MCF 10A (cell line): Measurements from ENCODE around the gene FKBP4. TPM values are rescaled to one million over a fixed set of nuclear protein-coding genes. Genes with fewer than 3 reads are reported as not detected.
"Not testable (repeated sequence)": the region's sequence is repeated elsewhere in the genome, so short reads cannot be mapped to it uniquely, and the experiment has no call there.

Experiments used
- BruUV-seq: library from RNA; stranded (reverse); fragments of 400-500 nt; replicated peaks from 2 replicates; lab custom pipeline; 2021; lab: Mats Ljungman, UMichigan
- CTCF ChIA-PET: fragments of 300-600 bp; sonication (Branson Sonifier 250); formaldehyde crosslinking; extraction: SDS; loops from one replicate; lab custom pipeline; 2021; ENCODE audit warnings: antibody characterized with exemption, inconsistent platforms; lab: Yijun Ruan, JAX
- POLR2A ChIA-PET: fragments of 300-600, 350-650 bp; sonication (Branson Sonifier 250); formaldehyde crosslinking; extraction: SDS; loops from one replicate; lab custom pipeline; 2020; ENCODE audit warnings: antibody characterized with exemption, inconsistent platforms; lab: Yijun Ruan, JAX
- DNase-seq: peaks from one replicate; pipeline ENCODE4 v3.0.0-alpha.2; 2018; ENCODE audit not compliant: unreplicated experiment
- H3K27ac Mint-ChIP-seq: one replicate; pipeline ENCODE4 v1.8.0; 2022; ENCODE audit warnings: mild to moderate bottlenecking, low read depth, mixed read lengths; ENCODE audit not compliant: unreplicated experiment
- H3K27me3 Mint-ChIP-seq: one replicate; pipeline ENCODE4 v1.8.0; 2022; ENCODE audit warnings: mixed read lengths; ENCODE audit not compliant: insufficient read depth, unreplicated experiment
- H3K36me3 Mint-ChIP-seq: one replicate; pipeline ENCODE4 v1.8.0; 2022; ENCODE audit warnings: mild to moderate bottlenecking, moderate library complexity, mixed read lengths; ENCODE audit not compliant: insufficient read depth, unreplicated experiment
- H3K4me1 Mint-ChIP-seq: one replicate; pipeline ENCODE4 v1.8.0; 2022; ENCODE audit warnings: mixed read lengths; ENCODE audit not compliant: insufficient read depth, unreplicated experiment
- H3K4me3 Mint-ChIP-seq: one replicate; pipeline ENCODE4 v1.8.0; 2022; ENCODE audit warnings: mild to moderate bottlenecking, moderate library complexity, mixed read lengths; ENCODE audit not compliant: unreplicated experiment
- H3K9me3 Mint-ChIP-seq: one replicate; pipeline ENCODE4 v1.8.0; 2022; ENCODE audit warnings: mixed read lengths; ENCODE audit not compliant: unreplicated experiment
- intact Hi-C: fragments of 100-400 bp; cut with micrococcal nuclease; formaldehyde crosslinking; loops from 2 replicates; pipeline ENCODE4 v1.14.1; 2022
- total RNA-seq: library from RNA; stranded (reverse); gene quantifications from 2 replicates; pipeline ENCODE4 v1.2.3, GENCODE V29; 2022
- TF ChIP-seq, protein P1 (sequence below): fragments of 200-600 bp; IDR thresholded peaks from one replicate; pipeline ENCODE4 v1.8.0; 2022; ENCODE audit warnings: antibody characterized with exemption, mild to moderate bottlenecking; ENCODE audit not compliant: unreplicated experiment

Gene FKBP4
- total RNA-seq, 1 experiment from 2014 or later = 79.1 TPM

DNA sequence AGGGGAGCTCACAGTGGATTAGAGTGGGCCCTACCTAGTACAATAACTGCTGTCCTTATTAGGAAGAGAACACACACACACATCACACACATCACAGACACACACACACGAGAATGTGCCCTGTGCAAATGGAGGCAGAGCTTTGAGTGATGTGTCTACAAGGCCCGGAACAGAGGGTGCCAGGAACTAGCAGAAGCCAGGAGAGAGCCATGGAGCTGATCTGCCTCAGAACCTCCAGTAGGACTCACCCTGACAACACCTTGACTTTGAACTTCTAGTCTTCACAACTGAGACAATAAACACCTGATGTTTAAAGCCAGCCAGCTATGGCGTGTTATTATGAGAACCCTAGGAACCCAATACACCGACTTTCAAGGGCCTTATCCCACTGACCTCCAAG is 29.7 kb upstream of the FKBP4 start:
- Mint-ChIP-seq H3K36me3 (no peaks in the 10 kb centered on the region), H3K27ac (no peak overlapping the region), H3K27me3 (peaks cover 91% of the 10 kb centered on the region), H3K9me3 (no peaks in the 10 kb centered on the region), H3K4me3 (no peak overlapping the region), H3K4me1 (no peaks in the 10 kb centered on the region)
- no peak for DNase-seq
- intact Hi-C loops = no loop called here
- ChIA-PET CTCF (interaction anchor here (1.2 to 1.7 kb wide), 2 partner anchors 14 to 26 kb away, joined by 3 to 6 read pairs; no protein-coding TSS in a partner anchor), POLR2A (no interaction called here)
- no TSS peak for BruUV-seq
- TF ChIP-seq, protein P1, sequence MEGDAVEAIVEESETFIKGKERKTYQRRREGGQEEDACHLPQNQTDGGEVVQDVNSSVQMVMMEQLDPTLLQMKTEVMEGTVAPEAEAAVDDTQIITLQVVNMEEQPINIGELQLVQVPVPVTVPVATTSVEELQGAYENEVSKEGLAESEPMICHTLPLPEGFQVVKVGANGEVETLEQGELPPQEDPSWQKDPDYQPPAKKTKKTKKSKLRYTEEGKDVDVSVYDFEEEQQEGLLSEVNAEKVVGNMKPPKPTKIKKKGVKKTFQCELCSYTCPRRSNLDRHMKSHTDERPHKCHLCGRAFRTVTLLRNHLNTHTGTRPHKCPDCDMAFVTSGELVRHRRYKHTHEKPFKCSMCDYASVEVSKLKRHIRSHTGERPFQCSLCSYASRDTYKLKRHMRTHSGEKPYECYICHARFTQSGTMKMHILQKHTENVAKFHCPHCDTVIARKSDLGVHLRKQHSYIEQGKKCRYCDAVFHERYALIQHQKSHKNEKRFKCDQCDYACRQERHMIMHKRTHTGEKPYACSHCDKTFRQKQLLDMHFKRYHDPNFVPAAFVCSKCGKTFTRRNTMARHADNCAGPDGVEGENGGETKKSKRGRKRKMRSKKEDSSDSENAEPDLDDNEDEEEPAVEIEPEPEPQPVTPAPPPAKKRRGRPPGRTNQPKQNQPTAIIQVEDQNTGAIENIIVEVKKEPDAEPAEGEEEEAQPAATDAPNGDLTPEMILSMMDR = no peak

DNA sequence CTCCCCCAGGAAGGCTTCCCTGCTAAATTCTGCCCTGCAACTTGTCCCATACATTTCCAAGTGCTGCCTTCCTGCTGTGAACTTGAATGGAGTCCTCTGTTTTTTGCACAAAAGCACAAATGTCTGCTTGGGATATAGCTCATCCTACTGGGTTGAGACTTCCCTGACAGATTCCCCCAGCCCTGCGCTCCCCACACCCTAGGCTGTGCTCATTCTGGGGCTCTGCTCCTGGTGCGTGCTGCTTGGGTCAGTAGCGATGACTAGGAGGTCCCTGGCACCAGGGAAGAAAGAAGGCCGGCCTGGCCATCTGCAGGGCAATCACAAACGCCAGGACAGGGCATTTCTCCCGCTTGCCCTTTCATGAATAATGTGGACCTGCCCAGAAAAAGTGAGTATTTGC is 29.2 kb upstream of the FKBP4 start:
- no peaks in the 10 kb centered on the region for H3K36me3 Mint-ChIP-seq
- POLR2A ChIA-PET = no interaction called here
- H3K9me3 Mint-ChIP-seq = no peaks in the 10 kb centered on the region
- DNase-seq = no peak
- no peak overlapping the region for H3K4me3 Mint-ChIP-seq
- peaks cover 91% of the 10 kb centered on the region for H3K27me3 Mint-ChIP-seq
- H3K27ac Mint-ChIP-seq = no peak overlapping the region
- TF ChIP-seq, protein P1 = no peak
- CTCF ChIA-PET = interaction anchor here (1.7 kb wide), 1 partner anchor 25 kb away, joined by 6 read pairs; no protein-coding TSS in a partner anchor
- intact Hi-C loops = no loop called here
- no TSS peak for BruUV-seq
- no peaks in the 10 kb centered on the region for H3K4me1 Mint-ChIP-seq

DNA sequence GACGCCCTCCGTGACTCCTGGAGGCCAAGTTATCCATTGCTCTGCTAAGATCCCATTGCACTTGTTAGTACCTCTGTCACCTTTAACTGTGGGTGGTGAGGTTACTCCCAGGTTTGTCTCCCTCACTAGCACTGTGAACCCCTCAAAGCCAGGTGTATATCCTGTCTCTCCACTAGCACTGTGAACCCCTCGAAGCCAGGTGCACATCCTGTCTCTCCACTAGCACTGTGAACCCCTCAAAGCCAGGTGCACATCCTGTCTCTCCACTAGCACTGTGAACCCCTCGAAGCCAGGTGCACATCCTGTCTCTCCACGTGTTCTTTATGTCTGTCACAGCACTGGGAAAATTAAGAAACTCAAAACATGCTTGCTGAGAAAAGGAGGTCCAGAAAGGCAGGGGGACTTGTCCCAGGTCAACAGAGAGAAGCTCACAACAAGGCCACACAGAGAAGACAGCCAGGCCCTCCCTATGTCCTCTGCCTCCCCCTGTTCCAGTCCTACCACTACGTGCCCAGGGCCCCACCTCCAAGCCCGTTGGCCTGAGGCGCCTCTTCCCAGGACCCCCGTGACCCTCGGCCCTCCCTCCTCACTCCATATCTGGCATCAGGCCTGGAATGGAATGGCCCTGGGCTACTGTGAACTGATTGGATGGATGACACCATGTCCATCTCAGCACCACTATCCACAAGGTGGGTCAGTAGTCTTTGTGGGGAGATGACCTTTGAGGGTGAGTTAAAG is 26.4 kb upstream of the FKBP4 start:
- no peaks in the 10 kb centered on the region for H3K9me3 Mint-ChIP-seq
- no peak overlapping the region for H3K4me3 Mint-ChIP-seq
- H3K36me3 Mint-ChIP-seq = no peaks in the 10 kb centered on the region
- intact Hi-C loops = no loop called here
- H3K27ac Mint-ChIP-seq = no peak overlapping the region
- ChIA-PET POLR2A (no interaction called here), CTCF (interaction anchor here (0.6 to 2.4 kb wide), 4 partner anchors 16 to 138 kb away, joined by 3 to 12 read pairs (median 4); no protein-coding TSS in a partner anchor)
- no peak for DNase-seq
- TF ChIP-seq, protein P1 = no peak
- H3K27me3 Mint-ChIP-seq = peaks cover 77% of the 10 kb centered on the region
- no TSS peak for BruUV-seq
- no peaks in the 10 kb centered on the region for H3K4me1 Mint-ChIP-seq

DNA sequence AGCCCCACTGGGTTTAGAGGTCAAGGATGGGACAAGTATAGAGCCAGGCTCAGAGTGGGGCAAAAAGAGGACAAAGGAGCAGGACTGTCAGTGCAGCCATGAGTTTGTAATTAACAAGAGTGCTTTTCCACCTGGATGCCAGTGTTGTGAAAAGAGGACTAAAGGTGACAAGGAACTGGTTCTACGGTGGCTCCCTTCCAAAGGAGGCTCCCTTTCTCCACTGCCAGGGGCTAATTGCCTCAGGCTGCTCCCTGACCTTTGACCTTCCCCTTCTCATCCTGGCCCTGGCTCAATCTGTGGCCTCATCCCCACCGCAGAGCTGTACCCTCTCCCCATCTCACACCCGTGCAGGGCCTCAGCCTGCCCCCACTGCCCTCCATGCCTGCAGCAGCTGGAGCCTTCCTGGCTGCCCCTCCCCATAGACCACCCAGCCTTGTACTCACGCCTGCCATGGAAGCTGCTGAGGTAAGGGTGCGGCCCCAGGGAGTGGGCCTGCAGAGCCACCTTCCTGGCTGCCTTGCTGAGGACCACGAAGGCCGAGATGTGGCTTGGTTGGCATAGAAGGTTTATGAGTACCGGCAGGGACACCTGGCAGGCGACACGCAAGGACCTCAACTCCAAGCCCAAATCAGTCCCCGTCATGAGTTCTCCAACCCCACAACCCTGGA is 24.8 kb upstream of the FKBP4 start:
- Mint-ChIP-seq H3K36me3 (no peaks in the 10 kb centered on the region), H3K27me3 (peaks cover 74% of the 10 kb centered on the region), H3K4me3 (no peak overlapping the region), H3K4me1 (no peaks in the 10 kb centered on the region), H3K9me3 (no peaks in the 10 kb centered on the region), H3K27ac (no peak overlapping the region)
- intact Hi-C loops = no loop called here
- ChIA-PET POLR2A (no interaction called here), CTCF (interaction anchor here (0.6 to 2.4 kb wide), 4 partner anchors 14 to 1173 kb away, joined by 3 to 12 read pairs (median 3); no protein-coding TSS in a partner anchor)
- DNase-seq = no peak
- TF ChIP-seq, protein P1 = no peak
- BruUV-seq = no TSS peak

DNA sequence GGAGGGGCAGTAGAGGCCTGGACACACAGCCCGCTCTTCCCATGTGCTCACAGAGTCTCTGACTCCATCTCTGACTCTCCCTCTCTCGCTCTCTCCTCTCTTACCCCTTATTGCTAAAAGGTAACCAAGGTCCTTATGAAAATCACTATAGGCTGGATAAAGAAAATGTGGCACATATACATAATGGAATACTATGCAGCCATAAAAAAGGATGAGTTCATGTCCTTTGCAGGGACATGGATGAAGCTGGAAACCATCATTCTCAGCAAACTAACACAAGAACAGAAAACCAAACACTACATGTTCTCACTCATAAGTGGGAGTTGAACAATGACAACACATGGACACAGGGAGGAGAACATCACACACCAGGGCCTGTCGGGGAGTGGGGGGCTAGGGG is 24.2 kb upstream of the FKBP4 start:
- peaks cover 74% of the 10 kb centered on the region for H3K27me3 Mint-ChIP-seq
- H3K4me3 Mint-ChIP-seq, DNase-seq, BruUV-seq, H3K4me1 Mint-ChIP-seq, CTCF ChIA-PET, H3K9me3 Mint-ChIP-seq, POLR2A ChIA-PET, intact Hi-C loops, H3K27ac Mint-ChIP-seq, H3K36me3 Mint-ChIP-seq: not testable (repeated sequence)
